Activated T-helper 9 cell treated with anti-CD3 and anti-CD28 coated beads, Interleukin-2, amount 50 U/mL, for 16 hours (primary cell): Measurements from ENCODE around the gene CERS6.
"Not testable (repeated sequence)": the region's sequence is repeated elsewhere in the genome, so short reads cannot be mapped to it uniquely, and the experiment has no call there.

Source experiments
- DNase-seq: peaks from one replicate; pipeline ENCODE4 v3.0.0-alpha.2; 2020; ENCODE audit warnings: low read depth

CERS6 gene, protein sequence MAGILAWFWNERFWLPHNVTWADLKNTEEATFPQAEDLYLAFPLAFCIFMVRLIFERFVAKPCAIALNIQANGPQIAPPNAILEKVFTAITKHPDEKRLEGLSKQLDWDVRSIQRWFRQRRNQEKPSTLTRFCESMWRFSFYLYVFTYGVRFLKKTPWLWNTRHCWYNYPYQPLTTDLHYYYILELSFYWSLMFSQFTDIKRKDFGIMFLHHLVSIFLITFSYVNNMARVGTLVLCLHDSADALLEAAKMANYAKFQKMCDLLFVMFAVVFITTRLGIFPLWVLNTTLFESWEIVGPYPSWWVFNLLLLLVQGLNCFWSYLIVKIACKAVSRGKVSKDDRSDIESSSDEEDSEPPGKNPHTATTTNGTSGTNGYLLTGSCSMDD

GRCh38 chr2:168455645-168456520 is at the start of gene CERS6:
CERS6 (plus strand) TSS chr2:168456272; CDS start chr2:168456449, 177 bp downstream.
- peak; percentile 62 for DNase-seq

DNA sequence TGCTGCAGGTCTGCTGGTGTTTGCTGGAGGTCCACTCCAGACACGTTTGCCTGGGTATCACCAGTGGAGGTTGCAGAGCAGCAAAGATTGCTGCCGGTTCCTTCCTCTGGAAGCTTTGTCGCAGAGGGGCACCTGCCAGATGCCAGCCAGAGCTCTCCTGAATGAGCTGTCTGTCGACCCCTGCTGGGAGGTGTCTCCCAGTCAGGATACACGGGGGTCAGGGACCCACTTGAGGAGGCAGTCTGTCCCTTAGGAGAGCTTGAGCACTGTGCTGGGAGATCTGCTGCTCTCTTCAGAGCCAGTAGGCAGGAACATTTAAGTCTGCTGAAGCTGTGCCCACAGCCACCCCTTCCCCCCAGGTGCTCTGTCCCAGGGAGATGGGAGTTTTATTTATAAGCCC is 43.8 kb upstream of the CERS6 start:
- DNase-seq = not testable (repeated sequence)

- DNase-seq = not testable (repeated sequence)
Observed at GRCh38 chr2:168413101-168413500, 43.0 kb upstream of the CERS6 start.

DNA sequence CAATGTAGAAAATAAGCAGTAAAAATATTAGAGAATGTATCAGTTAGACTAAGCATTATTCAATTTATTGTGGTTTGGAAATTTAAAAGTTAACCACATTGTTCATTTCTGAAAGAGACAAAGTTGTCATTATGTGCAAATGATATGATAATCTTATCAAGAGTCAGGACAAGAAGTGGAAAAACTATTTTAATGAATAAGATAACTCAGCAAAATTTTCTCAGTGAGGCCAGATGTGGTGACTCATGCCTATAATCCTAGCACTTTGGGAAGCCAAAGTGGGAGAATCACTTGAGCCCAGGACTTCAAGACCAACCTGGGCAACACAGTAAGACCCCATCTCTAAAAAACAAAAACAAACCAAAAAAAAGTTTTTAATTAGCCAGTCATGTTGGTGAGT is 39.5 kb upstream of the CERS6 start:
- DNase-seq = no peak

- no peak for DNase-seq
Observed at GRCh38 chr2:168422584-168422983, 33.5 kb upstream of the CERS6 start.

GRCh38 chr2:168424112-168424951 is 31.7 kb upstream of the CERS6 start:
- DNase-seq = no peak

DNA sequence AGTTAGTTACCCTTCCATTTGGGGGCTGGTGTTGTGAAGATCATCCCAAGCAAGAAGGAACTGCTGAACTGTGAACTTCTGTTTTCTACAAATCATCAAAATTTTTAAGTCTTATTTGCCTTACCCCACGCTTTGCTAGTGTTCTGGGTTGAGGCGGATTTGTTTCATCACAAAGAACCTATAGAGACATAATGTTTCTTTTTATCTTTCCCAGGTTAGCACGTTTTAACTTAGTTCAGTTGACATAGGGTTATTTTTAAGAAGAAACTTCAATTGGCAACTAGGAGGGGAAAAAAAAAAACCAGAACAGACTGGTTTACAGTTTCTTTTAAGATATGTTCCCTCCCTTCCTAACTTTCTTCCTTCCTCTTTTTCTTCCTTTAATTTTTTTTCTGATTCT is 31.1 kb upstream of the CERS6 start:
- no peak for DNase-seq

- no peak for DNase-seq
Observed at GRCh38 chr2:168426861-168427260, 29.2 kb upstream of the CERS6 start.

- DNase-seq = no peak
Observed at GRCh38 chr2:168427451-168427850, 28.6 kb upstream of the CERS6 start.

DNA sequence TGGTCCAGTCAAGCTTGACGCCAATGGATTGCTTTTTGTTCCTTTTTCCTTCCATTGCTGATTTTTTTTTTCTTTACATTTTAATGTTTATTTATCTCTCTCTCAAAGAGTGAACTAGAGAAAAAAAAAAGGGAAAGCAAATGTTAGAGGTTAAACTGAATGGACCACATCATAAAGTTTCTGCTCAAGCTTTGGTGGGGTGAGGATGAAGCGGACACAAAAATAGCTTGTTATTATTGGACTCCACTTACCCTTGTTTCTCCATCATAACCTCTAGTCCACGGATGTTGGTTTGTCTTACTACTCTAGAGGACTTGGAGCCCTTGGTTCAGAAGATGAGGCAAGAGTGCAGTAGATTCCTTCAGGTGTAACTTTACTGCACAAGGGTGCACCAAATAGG is 27.6 kb upstream of the CERS6 start:
- no peak for DNase-seq

DNA sequence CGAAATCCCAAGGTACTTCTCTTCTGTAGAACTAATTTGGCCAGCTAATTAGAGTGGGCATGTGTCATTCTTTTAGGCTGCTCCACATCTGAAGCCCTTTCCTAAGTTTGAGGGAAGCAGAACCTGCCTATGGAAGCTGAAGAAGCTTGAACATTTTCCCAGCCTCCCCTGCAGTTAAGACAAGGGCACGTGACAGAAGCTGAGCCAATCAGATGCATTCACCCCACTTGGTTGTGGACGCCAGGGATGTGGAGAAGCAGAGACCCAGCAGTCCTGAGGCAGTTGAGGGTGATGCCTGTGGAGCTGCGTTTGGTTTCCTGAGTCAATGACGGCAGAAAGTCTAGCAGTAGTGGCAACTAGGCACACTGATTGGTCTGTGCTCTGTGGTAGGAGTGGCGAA is 26.1 kb upstream of the CERS6 start:
- no peak for DNase-seq

DNA sequence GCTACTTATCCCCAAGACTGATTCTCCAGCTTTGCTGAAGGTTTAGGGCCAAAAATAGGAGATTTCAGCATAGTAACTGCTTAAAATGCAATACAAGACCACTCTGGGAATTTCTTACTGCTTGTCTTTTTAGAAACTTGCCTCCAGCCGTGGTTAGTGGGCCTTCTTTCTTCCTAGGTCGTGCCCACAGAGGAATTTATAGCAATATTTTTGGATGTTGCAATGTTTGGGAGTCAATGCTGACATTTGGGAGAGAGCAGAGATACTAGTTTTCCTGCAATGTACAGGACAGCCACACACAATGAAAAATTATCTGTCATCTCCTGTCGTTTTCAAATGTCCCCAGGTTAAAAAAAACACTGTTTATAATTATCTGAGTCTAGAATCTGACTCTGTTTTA is 25.6 kb upstream of the CERS6 start:
- no peak for DNase-seq

DNA sequence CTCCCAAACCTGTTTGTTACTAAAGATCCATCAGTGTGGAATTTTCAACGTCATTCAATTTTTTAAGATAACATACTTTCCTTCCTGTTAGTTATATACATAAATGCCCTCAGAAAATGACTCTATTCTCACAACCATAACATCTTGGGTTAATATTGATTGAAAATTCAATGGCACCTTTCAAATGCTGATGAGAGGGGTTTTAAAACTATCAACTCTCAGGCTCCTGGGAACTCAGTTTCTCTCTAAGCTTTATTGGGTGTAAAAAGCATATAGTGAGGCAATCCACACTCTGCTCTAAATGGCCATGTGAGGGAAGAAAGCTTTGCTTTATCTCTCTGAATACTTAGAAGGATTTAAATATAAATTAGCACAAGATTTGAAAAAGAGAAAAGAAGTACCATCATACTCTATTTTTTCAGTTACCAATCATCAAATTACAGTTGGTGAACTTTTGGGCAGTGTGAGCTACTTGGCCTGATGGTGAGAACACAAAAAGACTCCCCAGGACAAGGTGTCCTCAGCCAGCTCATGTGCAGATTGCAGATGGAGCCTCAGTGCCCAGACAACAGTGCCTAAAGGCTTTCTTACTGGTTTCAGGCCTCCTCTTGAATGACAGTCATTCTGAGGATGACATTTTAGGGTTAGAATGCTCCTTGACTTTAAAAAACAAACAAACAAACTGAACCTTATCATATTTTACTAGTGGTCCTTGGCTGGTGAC is 24.6 kb upstream of the CERS6 start:
- no peak for DNase-seq

- no peak for DNase-seq
Observed at GRCh38 chr2:168432100-168432499, 24.0 kb upstream of the CERS6 start.

- DNase-seq = no peak
Observed at GRCh38 chr2:168432565-168433186, 23.4 kb upstream of the CERS6 start.

- DNase-seq = no peak
Observed at GRCh38 chr2:168433527-168433926, 22.5 kb upstream of the CERS6 start.

- DNase-seq = no peak
Observed at GRCh38 chr2:168434146-168434545, 21.9 kb upstream of the CERS6 start.

DNA sequence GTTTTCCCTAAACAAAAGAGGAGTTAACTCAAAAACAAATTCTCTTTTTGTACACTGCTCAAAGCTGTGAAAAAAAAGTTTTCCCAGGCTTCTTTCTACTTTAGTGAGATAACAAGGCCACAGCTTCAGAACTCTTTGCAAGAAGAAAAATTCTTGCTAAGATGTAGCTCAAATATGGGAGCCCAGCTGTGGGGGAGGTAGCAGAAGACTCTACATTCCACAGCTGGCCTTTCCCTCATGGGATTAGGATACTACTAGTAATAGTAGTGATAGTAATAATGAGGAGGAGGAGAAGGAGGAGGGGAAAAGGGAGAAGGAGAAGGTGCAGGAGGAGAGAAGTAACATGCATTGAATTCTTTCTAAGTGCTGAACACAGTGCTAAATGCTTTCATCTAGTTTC is 19.2 kb upstream of the CERS6 start:
- DNase-seq = no peak

- DNase-seq = no peak
Observed at GRCh38 chr2:168438553-168438952, 17.5 kb upstream of the CERS6 start.

DNA sequence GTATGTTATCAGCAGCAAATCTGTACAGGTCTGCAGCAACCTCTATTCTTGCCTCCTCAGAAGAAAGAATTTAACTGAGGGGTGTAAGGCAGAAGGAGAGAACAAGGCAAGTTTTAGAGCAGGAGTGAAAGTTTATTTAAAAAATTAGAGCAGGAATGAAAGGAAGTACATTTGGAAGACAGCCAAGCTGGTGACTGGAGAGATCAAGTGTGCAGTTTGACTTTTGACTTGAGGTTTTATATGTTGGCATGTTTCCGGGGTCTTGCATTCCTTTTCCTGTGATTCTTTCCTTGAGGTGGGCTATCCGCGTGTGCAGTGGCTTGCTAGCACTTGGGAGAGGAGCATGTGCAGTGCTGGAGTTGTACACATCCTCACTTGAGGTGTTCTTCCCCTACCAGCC is 16.5 kb upstream of the CERS6 start:
- DNase-seq = no peak

DNA sequence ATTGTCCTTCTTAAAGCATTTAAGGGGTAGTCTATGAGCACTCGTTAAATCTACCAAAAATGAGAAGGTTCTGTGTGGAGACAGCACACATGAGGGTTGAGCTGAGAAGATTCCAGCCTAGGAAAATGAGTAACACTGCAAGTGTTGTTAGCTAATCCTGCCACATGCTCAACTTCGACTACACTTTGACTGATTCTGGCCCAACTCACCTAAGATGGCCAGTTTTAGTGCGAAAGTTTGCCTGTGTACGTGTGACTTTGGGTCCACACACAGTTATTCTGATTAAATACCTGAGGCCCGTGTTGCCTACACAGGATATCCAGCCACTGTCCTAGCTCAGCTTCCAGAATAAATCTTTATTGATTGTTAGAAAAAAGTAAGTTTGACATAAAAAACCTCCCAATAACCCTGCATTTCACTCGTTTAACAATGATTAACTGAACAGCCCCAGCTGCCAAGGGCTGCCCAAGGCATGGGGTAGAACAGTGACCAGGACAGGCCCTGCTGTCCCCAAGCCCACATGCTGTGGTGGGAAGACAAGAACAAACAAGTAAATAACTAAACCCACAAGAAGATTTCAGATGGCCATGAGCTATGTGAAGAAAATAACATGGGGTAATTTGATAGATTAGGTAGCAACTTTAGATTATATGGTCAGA is 14.7 kb upstream of the CERS6 start:
- DNase-seq = no peak
